GM21526 (cell line): Measurements from ENCODE around the gene IGFBP5.

Experiments used
- ATAC-seq: cut with Tn5 transposase; IDR thresholded peaks from one replicate; pipeline ENCODE4 v1.9.1; 2021; ENCODE audit warnings: moderate library complexity; ENCODE audit not compliant: unreplicated experiment, low FRiP score

Gene IGFBP5

DNA sequence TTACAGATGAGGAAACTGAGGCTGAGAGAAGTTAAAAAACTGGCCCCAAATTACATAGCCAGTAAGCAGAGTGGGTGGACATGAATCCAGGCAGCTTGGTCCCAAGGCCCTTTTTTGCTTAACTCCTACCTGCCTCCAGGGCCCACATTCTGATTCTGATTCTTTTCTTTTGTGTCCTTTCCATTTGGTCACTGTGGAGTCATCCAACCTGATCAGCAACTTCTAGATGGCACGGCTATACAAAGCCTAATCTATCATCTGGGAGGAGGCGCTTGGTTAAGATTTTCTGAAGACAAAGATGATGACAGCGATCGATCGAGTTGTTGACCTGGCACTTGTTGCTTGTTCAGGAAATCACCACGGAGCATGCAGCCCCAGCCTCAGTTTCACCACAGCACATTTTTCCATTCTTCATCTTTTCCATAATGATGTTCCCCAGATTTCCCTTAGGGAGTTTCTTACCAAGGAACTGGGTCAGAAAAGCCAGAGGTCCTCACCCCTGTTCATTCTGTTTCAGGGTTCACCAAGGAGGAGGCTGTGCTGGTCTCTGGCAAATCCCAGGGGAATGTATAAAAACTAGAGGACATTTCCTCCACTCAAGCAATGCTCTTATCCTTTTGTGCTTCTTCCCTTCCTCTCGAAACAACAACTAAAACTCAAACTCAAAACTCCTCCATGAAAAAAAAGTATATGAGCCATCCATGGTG lies 69.0 kb downstream of the IGFBP5 start:
- no peak for ATAC-seq

DNA sequence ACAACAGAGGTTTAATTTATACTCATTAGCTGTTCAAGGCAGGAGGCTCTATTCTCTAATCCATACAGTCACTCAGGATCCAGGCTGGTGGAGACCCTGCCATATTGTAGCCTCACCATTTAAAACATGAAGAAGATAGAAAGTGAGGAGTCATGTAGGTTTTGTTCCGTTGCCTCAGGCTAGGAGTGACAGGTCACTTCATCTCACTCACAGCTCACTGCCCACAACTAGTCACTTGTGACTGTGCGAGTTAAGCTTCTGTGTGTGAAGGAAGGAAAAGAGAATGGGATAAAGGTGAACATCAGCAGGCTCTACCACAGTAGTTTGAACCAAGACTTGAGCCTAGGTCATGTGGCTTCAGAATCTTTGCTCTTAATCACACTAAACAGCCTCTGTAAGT lies 71.1 kb downstream of the IGFBP5 start:
- no peak for ATAC-seq

DNA sequence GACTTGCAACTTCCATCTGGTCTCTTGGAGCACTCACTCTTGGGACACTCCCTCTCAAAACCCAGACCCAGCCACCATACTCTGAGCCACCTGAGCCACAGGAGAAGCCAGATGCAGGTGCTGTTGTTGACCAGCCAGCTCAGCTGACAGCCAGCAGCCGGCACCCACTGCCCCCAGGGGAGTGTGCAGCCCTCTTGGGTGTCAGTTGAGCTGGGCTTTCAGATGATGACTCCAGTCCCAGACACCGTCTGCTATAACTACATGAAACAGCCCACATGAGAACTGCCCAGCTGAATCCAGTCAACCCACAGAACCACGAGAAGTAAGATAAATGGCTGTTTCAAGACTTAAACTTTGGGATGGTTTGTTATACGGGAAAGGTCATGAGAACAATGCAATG lies 72.8 kb downstream of the IGFBP5 start:
- ATAC-seq, result no peak
